GM13977 (cell line): ENCODE measurements around the gene RBCK1.

Experiments
- DNase-seq: peaks from one replicate; pipeline ENCODE4 v3.0.0; 2012; ENCODE audit warnings: low spot score
- in situ Hi-C: fragments of 300-500 bp; cut with MboI; formaldehyde crosslinking; loops from one replicate; pipeline ENCODE4 v1.12.0; 2022; ENCODE audit warnings: low sequenced_read_pairs, low pct_unique_long_range_greater_than_20kb, mixed read lengths, inconsistent platforms; ENCODE audit not compliant: unreplicated experiment
- TF ChIP-seq, protein P1 (sequence below): IDR thresholded peaks from 2 replicates; pipeline ENCODE4 v1.5.1; 2012; ENCODE audit warnings: mild to moderate bottlenecking, control low read depth; ENCODE audit not compliant: insufficient read depth; ENCODE audit errors: extremely low read depth, missing control alignments

Gene RBCK1

DNA sequence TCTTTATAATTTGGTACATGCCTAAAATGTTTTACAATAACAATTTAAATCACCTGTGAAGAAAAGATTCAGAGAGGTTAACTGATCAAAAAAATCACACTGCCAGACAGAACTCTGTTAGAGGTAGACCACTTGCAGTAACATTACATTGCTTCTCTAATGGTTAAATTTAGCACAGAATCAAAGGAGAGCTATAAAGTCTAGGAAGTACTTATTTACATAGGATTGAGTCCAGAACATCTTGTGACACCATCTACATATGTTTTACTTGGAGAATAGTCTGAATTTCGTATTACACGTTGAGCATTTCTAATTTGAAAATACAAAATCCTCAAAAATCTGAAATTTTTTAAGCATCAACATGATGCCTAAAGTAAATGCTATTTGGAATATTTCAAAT, 71.4 kb downstream of the RBCK1 start:
- in situ Hi-C loops, result loop anchor here (10.0 kb wide), 1 partner anchor 125 kb away; no protein-coding TSS in a partner anchor
- no peak for DNase-seq
- TF ChIP-seq, protein P1, sequence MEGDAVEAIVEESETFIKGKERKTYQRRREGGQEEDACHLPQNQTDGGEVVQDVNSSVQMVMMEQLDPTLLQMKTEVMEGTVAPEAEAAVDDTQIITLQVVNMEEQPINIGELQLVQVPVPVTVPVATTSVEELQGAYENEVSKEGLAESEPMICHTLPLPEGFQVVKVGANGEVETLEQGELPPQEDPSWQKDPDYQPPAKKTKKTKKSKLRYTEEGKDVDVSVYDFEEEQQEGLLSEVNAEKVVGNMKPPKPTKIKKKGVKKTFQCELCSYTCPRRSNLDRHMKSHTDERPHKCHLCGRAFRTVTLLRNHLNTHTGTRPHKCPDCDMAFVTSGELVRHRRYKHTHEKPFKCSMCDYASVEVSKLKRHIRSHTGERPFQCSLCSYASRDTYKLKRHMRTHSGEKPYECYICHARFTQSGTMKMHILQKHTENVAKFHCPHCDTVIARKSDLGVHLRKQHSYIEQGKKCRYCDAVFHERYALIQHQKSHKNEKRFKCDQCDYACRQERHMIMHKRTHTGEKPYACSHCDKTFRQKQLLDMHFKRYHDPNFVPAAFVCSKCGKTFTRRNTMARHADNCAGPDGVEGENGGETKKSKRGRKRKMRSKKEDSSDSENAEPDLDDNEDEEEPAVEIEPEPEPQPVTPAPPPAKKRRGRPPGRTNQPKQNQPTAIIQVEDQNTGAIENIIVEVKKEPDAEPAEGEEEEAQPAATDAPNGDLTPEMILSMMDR, result no peak

DNA sequence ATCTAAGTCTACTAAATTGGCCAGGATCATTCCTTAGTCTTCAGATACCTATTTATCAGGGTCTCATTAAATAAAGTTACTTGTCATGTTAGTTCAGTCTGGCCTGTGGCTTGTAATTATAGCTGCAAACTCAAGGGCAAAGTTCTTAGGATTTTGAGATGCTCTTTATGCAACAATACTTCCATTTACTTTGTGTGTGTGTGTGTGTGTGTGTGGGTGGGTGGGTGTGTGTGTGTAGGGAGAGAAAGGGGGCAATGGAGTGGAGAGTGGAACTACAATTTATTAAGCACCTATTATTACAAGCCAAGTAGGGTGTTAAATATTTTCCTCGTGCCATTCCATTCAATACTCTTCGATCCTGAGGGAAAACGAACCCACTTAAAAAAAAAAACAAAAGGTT, 71.9 kb downstream of the RBCK1 start:
- in situ Hi-C loops, result no loop called here
- no peak for DNase-seq
- TF ChIP-seq, protein P1, result no peak

DNA sequence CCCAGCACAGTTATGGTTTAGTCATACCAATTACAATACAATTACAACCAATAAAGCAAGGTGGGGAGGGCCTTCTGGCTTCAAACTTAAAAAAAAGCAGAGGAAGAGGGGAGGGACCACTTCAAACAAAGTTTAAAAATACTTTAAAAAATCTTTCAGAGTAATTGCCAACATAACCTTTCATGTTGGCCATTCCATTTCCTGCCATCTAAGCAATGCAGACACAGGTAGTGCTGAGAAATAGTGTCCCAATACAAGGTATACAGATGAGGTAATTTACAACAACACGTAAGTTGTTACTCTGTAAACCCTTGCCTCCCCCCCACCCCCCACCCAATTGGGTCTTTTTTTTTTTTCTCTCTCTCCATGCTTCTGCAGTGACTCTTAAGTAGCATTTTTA, 73.1 kb downstream of the RBCK1 start:
- DNase-seq, result no peak
- in situ Hi-C loops, result no loop called here
- TF ChIP-seq, protein P1, result no peak
